Activated T-cell treated with anti-CD3 and anti-CD28 coated beads, Interleukin-2, amount 50 U/mL, for 24 hours (primary cell): Measurements from ENCODE around the gene ZNF521.

ENCODE experiments used
- DNase-seq: peaks from one replicate; pipeline ENCODE4 v3.0.0-alpha.2; 2020
- H3K27ac Mint-ChIP-seq: 2 replicates; pipeline ENCODE4 v1.8.0; 2020; ENCODE audit warnings: mild to moderate bottlenecking, mixed read lengths
- H3K27me3 Mint-ChIP-seq: 2 replicates; pipeline ENCODE4 v1.8.0; 2020; ENCODE audit warnings: mixed read lengths
- H3K36me3 Mint-ChIP-seq: 2 replicates; pipeline ENCODE4 v1.8.0; 2020; ENCODE audit warnings: low read depth, mixed read lengths
- H3K4me1 Mint-ChIP-seq: 2 replicates; pipeline ENCODE4 v1.8.0; 2020; ENCODE audit warnings: low read depth, mixed read lengths
- H3K4me3 Mint-ChIP-seq: 2 replicates; pipeline ENCODE4 v1.8.0; 2020; ENCODE audit warnings: mild to moderate bottlenecking, moderate library complexity, mixed read lengths
- H3K9me3 Mint-ChIP-seq: 2 replicates; pipeline ENCODE4 v1.8.0; 2020; ENCODE audit warnings: mixed read lengths

ZNF521 gene

GRCh38 chr18:25225151-25225550 lies 126.8 kb downstream of the ZNF521 start:
- no peak overlapping the region for H3K27ac Mint-ChIP-seq
- no peaks in the 10 kb centered on the region for H3K36me3 Mint-ChIP-seq
- no peaks in the 10 kb centered on the region for H3K27me3 Mint-ChIP-seq
- H3K4me1 Mint-ChIP-seq: no peaks in the 10 kb centered on the region
- no peak overlapping the region for H3K4me3 Mint-ChIP-seq
- H3K9me3 Mint-ChIP-seq: no peaks in the 10 kb centered on the region
- DNase-seq: no peak

GRCh38 chr18:25223899-25224886 lies 127.8 kb downstream of the ZNF521 start:
- Mint-ChIP-seq H3K36me3 (no peaks in the 10 kb centered on the region), H3K27me3 (no peaks in the 10 kb centered on the region), H3K4me3 (no peak overlapping the region), H3K9me3 (no peaks in the 10 kb centered on the region), H3K27ac (no peak overlapping the region), H3K4me1 (no peaks in the 10 kb centered on the region)
- no peak for DNase-seq

GRCh38 chr18:25223211-25223610 lies 128.8 kb downstream of the ZNF521 start:
- Mint-ChIP-seq H3K27me3 (no peaks in the 10 kb centered on the region), H3K4me3 (no peak overlapping the region), H3K36me3 (no peaks in the 10 kb centered on the region), H3K9me3 (no peaks in the 10 kb centered on the region), H3K4me1 (no peaks in the 10 kb centered on the region), H3K27ac (no peak overlapping the region)
- DNase-seq: no peak

GRCh38 chr18:25222648-25223047 lies 129.3 kb downstream of the ZNF521 start:
- Mint-ChIP-seq H3K27ac (no peak overlapping the region), H3K9me3 (no peaks in the 10 kb centered on the region), H3K27me3 (no peaks in the 10 kb centered on the region), H3K36me3 (no peaks in the 10 kb centered on the region), H3K4me1 (no peaks in the 10 kb centered on the region), H3K4me3 (no peak overlapping the region)
- no peak for DNase-seq

- no peak overlapping the region for H3K27ac Mint-ChIP-seq
- H3K4me3 Mint-ChIP-seq: no peak overlapping the region
- DNase-seq: no peak
- no peaks in the 10 kb centered on the region for H3K36me3 Mint-ChIP-seq
- H3K9me3 Mint-ChIP-seq: no peaks in the 10 kb centered on the region
- H3K27me3 Mint-ChIP-seq: no peaks in the 10 kb centered on the region
- no peaks in the 10 kb centered on the region for H3K4me1 Mint-ChIP-seq
Observed at GRCh38 chr18:25210622-25211021, 141.3 kb downstream of the ZNF521 start.

GRCh38 chr18:25192065-25192464 lies 159.9 kb downstream of the ZNF521 start:
- Mint-ChIP-seq H3K36me3 (no peaks in the 10 kb centered on the region), H3K27ac (no peak overlapping the region), H3K4me3 (no peak overlapping the region), H3K9me3 (no peaks in the 10 kb centered on the region), H3K4me1 (no peaks in the 10 kb centered on the region), H3K27me3 (no peaks in the 10 kb centered on the region)
- no peak for DNase-seq

- Mint-ChIP-seq H3K9me3 (no peaks in the 10 kb centered on the region), H3K4me3 (no peak overlapping the region), H3K27me3 (no peaks in the 10 kb centered on the region), H3K36me3 (no peaks in the 10 kb centered on the region), H3K27ac (no peak overlapping the region), H3K4me1 (no peaks in the 10 kb centered on the region)
- DNase-seq: no peak
Observed at GRCh38 chr18:25190472-25190871, 161.5 kb downstream of the ZNF521 start.

GRCh38 chr18:25189391-25190185 lies 162.4 kb downstream of the ZNF521 start:
- DNase-seq: no peak
- H3K27ac Mint-ChIP-seq: no peak overlapping the region
- no peaks in the 10 kb centered on the region for H3K36me3 Mint-ChIP-seq
- no peaks in the 10 kb centered on the region for H3K4me1 Mint-ChIP-seq
- no peak overlapping the region for H3K4me3 Mint-ChIP-seq
- no peaks in the 10 kb centered on the region for H3K9me3 Mint-ChIP-seq
- H3K27me3 Mint-ChIP-seq: no peaks in the 10 kb centered on the region

- Mint-ChIP-seq H3K4me1 (no peaks in the 10 kb centered on the region), H3K9me3 (no peaks in the 10 kb centered on the region), H3K27me3 (no peaks in the 10 kb centered on the region), H3K27ac (no peak overlapping the region), H3K36me3 (no peaks in the 10 kb centered on the region), H3K4me3 (no peak overlapping the region)
- DNase-seq: no peak
Observed at GRCh38 chr18:25187521-25188192, 164.3 kb downstream of the ZNF521 start.

GRCh38 chr18:25186871-25187270 lies 165.1 kb downstream of the ZNF521 start:
- Mint-ChIP-seq H3K27me3 (no peaks in the 10 kb centered on the region), H3K4me3 (no peak overlapping the region), H3K36me3 (no peaks in the 10 kb centered on the region), H3K9me3 (no peaks in the 10 kb centered on the region), H3K4me1 (no peaks in the 10 kb centered on the region), H3K27ac (no peak overlapping the region)
- DNase-seq: no peak

- Mint-ChIP-seq H3K27me3 (peaks cover 3% of the 10 kb centered on the region), H3K36me3 (no peaks in the 10 kb centered on the region), H3K4me1 (no peaks in the 10 kb centered on the region), H3K27ac (no peak overlapping the region), H3K4me3 (no peak overlapping the region), H3K9me3 (no peaks in the 10 kb centered on the region)
- DNase-seq: no peak
Observed at GRCh38 chr18:25181993-25182392, 170.0 kb downstream of the ZNF521 start.

- Mint-ChIP-seq H3K27me3 (peaks cover 3% of the 10 kb centered on the region), H3K9me3 (no peaks in the 10 kb centered on the region), H3K36me3 (no peaks in the 10 kb centered on the region), H3K4me1 (no peaks in the 10 kb centered on the region), H3K27ac (no peak overlapping the region), H3K4me3 (no peak overlapping the region)
- no peak for DNase-seq
Observed at GRCh38 chr18:25181581-25181980, 170.4 kb downstream of the ZNF521 start.

GRCh38 chr18:25180973-25181548 lies 170.9 kb downstream of the ZNF521 start:
- DNase-seq: no peak
- Mint-ChIP-seq H3K27me3 (peaks cover 3% of the 10 kb centered on the region), H3K4me1 (no peaks in the 10 kb centered on the region), H3K36me3 (no peaks in the 10 kb centered on the region), H3K9me3 (no peaks in the 10 kb centered on the region), H3K27ac (no peak overlapping the region), H3K4me3 (no peak overlapping the region)

GRCh38 chr18:25177631-25178030 lies 174.3 kb downstream of the ZNF521 start:
- Mint-ChIP-seq H3K27ac (no peak overlapping the region), H3K9me3 (no peaks in the 10 kb centered on the region), H3K4me1 (no peaks in the 10 kb centered on the region), H3K4me3 (no peak overlapping the region), H3K27me3 (peaks cover 3% of the 10 kb centered on the region), H3K36me3 (no peaks in the 10 kb centered on the region)
- no peak for DNase-seq
